ENCODE results near the gene ACTN3.

ACTN3 gene

GRCh38 chr11:66609721-66610617 is 63.3 kb downstream of the ACTN3 start:
- TF ChIP-seq EZH2 (IDR thresholded peaks at IDR 0.05; ENCODE audit: borderline replicate concordance, low read length) (no peak), CTCF (IDR thresholded peaks at IDR 0.05; ENCODE audit: low read length) (no peak)
- Histone ChIP-seq H3K27me3 (ENCODE audit: insufficient read depth, low read length) (no peaks in the 10 kb centered on the region), H2AFZ (ENCODE audit: low read length) (no peak overlapping the region), H3K9ac (ENCODE audit: low read length) (no peak overlapping the region), H3K9me3 (ENCODE audit: low read length) (no peaks in the 10 kb centered on the region), H3K9me2 (ENCODE audit: low read depth, low read length) (no peaks in the 10 kb centered on the region), H3K4me2 (ENCODE audit: low read length) (no peak overlapping the region), H3F3A (ENCODE audit: insufficient read depth, low read length) (no peaks in the 10 kb centered on the region), H3K4me3 (ENCODE audit: low read depth, low read length, poor library complexity, severe bottlenecking) (no peak overlapping the region), H3K27ac (ENCODE audit: low read depth, low read length, poor library complexity, severe bottlenecking) (no peak overlapping the region), H3K4me1 (ENCODE audit: insufficient read depth, low read length, severe bottlenecking) (peaks cover 17% of the 10 kb centered on the region), H3K36me3 (ENCODE audit: insufficient read depth, low read length) (peaks cover 12% of the 10 kb centered on the region; the same call in 1 of the 2 replicates), H4K20me1 (ENCODE audit: insufficient read depth, low read length) (no peaks in the 10 kb centered on the region), H3K79me2 (ENCODE audit: insufficient read depth, low read length) (no peaks in the 10 kb centered on the region)

GRCh38 chr11:66612458-66612857 is 65.8 kb downstream of the ACTN3 start:
- Histone ChIP-seq H3K4me3 (ENCODE audit: low read depth, low read length, poor library complexity, severe bottlenecking) (no peak overlapping the region), H2AFZ (ENCODE audit: low read length) (no peak overlapping the region), H3K9me2 (ENCODE audit: low read depth, low read length) (no peaks in the 10 kb centered on the region), H3K4me1 (ENCODE audit: insufficient read depth, low read length, severe bottlenecking) (peaks cover 27% of the 10 kb centered on the region), H4K20me1 (ENCODE audit: insufficient read depth, low read length) (no peaks in the 10 kb centered on the region), H3K27ac (ENCODE audit: low read depth, low read length, poor library complexity, severe bottlenecking) (peak overlapping the region; percentile 6), H3K79me2 (ENCODE audit: insufficient read depth, low read length) (peaks cover 10% of the 10 kb centered on the region), H3K9me3 (ENCODE audit: low read length) (no peaks in the 10 kb centered on the region), H3K27me3 (ENCODE audit: insufficient read depth, low read length) (no peaks in the 10 kb centered on the region), H3F3A (ENCODE audit: insufficient read depth, low read length) (no peaks in the 10 kb centered on the region), H3K4me2 (ENCODE audit: low read length) (no peak overlapping the region), H3K36me3 (ENCODE audit: insufficient read depth, low read length) (peaks cover 6% of the 10 kb centered on the region), H3K9ac (ENCODE audit: low read length) (no peak overlapping the region)
- no peak for TF ChIP-seq EZH2 (IDR thresholded peaks at IDR 0.05; ENCODE audit: borderline replicate concordance, low read length)
- TF ChIP-seq CTCF (IDR thresholded peaks at IDR 0.05; ENCODE audit: low read length), result no peak

Data from OCI-LY1 (cell line).